Lower leg skin (tissue), 3 donors: ENCODE measurements around the gene SLC35B2.

Experiments
- CTCF ChIP-seq, 3 donors: fragments of 450-650 bp; IDR thresholded peaks; one replicate each; pipeline ENCODE4 v1.5.1; 2016; ENCODE audit warnings: antibody characterized with exemption in 3 of 3, mild to moderate bottlenecking in 3 of 3, moderate library complexity in 2 of 3
- POLR2A ChIP-seq, 2 donors: fragments of 450-650 bp; IDR thresholded peaks; one replicate each; pipeline ENCODE4 v1.6.1; 2016 to 2017; ENCODE audit warnings: antibody characterized with exemption in 2 of 2, mild to moderate bottlenecking in 1 of 2, moderate library complexity in 1 of 2

GRCh38 chr6:44272999-44273566, 15.8 kb upstream of the SLC35B2 start:
- TF ChIP-seq POLR2A (IDR thresholded peaks at IDR 0.05) (no peak), CTCF (IDR thresholded peaks at IDR 0.05) (no peak)
